Measurements from ENCODE around the gene FRAS1.
"Not testable (repeated sequence)": the region's sequence is repeated elsewhere in the genome, so short reads cannot be mapped to it uniquely, and the experiment has no call there.

FRAS1 gene

GRCh38 chr4:78288327-78288726, 231.2 kb downstream of the FRAS1 start:
- no peak for DNase-seq (ENCODE audit: low read depth in 2 of 2)

DNA sequence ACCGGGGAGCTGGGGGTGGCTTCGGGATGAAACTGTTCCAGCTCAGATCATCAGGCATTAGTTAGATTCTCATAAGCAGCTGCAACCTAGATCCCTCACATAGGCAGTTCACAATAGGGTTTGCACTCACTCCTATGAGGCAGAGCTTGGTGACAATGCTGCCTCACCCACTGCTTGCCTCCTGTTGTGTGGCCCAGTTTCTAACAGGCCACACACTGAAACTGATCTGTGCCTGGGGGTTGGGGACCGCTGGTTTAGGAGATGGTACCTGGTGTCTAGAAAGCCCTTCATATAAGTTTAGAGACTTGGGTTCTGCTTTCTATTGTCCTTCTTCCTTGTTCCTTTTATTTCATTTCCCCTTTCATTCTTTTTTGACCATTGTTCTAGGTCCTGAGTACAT, 234.2 kb downstream of the FRAS1 start:
- no peak for DNase-seq (ENCODE audit: low read depth in 2 of 2)

DNA sequence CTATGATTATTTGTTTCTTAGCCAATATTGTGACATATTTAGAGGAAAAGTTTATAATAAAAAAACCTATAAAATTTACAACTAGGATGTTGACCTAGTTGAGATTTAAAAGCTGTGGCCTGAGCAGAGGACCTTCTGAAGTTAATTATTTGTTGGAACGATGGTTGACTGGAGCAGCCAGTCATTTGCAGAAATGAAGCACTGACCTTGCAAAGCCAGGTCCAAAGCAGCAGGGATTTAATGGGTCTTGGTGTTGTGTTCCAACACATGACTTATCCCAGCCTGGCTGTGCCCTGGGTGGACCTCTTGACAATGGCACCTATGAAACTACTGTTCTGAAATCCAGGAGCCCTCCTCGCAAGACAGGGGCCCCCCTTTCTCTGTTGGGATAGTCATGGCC, 235.2 kb downstream of the FRAS1 start:
- no peak for DNase-seq (ENCODE audit: low read depth in 2 of 2)

DNA sequence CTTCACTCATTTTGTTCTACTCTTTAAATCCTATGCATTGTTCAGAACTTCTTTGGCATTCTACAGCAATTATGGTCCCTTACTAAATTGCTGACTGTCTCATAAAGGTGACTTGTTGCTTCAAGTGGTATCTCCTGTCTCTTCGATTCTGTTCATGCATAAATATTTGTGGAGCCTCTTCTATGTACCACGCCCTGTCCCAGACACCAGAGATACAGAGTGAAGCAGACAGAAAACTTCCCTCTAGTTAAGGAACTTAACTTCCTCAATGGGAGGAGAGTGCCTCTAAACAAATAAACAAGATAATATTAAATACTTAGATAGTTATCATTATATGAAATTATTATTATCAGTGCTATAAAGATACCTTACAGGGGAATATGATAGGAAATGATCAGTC, 235.7 kb downstream of the FRAS1 start:
- no peak for DNase-seq (ENCODE audit: low read depth in 2 of 2)

- DNase-seq (ENCODE audit: low read depth in 2 of 2): no peak
Observed at GRCh38 chr4:78293348-78293747, 236.2 kb downstream of the FRAS1 start.

DNA sequence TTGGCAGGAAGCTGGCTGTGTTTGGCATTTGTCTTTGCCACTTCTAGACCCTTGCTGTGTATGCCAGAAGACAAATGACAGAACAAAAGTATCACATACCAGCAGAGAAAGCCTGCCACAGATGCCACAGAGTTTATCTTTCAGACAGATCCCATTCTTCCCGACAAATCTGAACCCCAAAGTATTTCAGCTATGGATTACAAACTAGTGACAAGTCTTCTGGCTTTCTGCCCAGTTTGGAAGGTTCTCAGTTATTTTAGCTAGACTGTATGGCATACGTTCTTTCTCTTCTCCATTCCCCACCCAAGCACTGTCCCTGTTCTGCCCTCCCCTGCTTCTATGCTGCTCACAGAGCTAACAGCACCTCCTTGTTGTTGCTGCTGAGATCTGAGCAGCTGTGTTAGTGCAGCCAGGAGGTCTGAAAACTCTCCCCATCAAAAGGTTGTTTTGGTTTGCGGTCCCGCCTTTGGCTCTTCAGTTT, 236.7 kb downstream of the FRAS1 start:
- no peak for DNase-seq (ENCODE audit: low read depth in 2 of 2)

DNA sequence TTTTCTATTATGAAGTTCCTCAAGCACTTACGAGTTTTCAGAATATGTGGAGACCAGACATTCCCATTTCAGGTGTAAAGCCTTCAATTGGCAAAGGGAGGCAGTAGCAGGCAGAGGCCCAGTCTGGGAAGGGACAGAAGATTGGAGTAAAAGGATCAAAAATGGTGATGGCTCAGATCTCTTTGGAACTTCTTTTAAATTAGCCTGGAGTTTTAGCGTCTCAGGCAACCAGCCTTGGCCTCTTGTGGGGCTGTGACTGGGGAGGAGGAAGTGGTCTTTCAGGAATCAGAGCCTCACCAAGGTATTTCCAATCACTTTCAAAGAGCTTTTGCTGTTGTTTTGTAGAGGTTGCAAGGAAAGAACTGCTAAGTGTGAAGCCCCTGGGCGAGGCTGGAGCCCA, 239.1 kb downstream of the FRAS1 start:
- no peak for DNase-seq (ENCODE audit: low read depth in 2 of 2)

DNA sequence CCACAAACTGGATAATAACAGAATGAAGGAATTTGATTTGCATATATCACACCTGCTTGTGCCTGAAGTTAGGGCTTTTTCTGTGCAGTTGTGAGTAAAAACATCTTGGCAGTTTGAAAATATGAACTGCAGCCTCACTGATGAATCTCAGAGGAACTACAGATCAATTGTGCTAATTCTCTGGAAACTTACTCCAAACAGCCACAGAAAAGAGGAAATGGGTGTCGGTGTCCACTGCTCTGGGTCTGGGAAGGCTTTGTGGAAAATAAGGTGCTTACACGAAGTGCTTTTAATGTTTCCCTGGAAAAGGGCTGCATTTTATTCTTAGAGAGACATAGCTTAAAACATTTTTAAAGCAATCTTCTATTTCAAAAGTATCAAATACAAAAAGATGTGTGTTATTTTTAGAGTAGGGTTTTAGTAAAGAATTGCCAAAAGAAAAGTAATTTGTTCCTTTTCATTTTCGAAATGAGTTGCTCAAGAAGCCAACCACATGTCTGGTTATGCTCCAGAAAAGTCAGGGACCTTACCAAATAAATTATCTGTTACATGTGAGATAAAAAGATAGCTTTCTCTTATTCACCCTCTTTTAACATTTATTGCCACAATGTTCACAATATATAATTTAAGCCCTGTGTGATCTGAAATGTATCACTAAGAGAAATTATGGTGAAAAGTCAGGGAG, 240.1 kb downstream of the FRAS1 start:
- no peak for DNase-seq (ENCODE audit: low read depth in 2 of 2)

DNA sequence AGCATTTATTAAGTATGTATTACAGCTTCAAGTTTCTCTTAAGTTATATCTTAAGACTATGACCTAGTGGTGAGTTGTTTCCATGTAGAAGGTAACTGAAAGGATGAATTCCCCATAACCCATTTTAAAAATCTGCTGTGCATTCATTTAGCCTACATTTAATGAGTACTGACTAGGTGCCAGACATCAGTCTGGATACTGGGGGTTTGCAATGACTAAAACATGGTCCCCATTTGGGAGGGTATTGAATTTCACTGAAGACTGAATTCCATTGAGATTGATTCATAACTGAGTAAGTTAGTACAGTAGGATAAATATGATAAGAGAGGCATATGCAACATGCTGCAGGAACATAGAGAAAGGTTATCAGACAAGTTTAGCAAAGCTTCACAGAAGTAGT, 241.5 kb downstream of the FRAS1 start:
- no peak for DNase-seq (ENCODE audit: low read depth in 2 of 2)

GRCh38 chr4:78299565-78299972, 242.4 kb downstream of the FRAS1 start:
- DNase-seq (ENCODE audit: low read depth in 2 of 2): no peak

- DNase-seq (ENCODE audit: low read depth in 2 of 2): not testable (repeated sequence)
Observed at GRCh38 chr4:78307263-78307662, 250.1 kb downstream of the FRAS1 start.

DNA sequence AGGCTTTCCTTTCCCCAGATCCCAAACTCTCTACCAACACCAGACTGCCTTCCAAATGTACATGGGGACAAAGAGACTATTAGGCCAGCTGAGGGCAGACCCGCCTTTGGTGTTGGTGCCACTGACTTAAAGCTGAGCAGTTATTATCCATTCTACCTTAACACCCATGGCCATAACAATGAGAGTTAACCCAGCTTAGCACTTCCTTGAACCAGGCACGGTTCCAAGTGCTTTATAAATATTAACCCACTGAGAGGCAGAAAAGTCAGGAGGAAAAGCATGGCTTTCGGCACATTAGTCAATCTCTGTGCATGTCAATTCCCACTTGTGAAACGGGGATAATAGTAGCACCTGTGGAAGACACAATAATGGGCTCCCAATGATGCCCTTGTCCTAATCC, 251.4 kb downstream of the FRAS1 start:
- DNase-seq (ENCODE audit: low read depth in 2 of 2): no peak

- no peak for DNase-seq (ENCODE audit: low read depth in 2 of 2)
Observed at GRCh38 chr4:78309352-78309751, 252.2 kb downstream of the FRAS1 start.

DNA sequence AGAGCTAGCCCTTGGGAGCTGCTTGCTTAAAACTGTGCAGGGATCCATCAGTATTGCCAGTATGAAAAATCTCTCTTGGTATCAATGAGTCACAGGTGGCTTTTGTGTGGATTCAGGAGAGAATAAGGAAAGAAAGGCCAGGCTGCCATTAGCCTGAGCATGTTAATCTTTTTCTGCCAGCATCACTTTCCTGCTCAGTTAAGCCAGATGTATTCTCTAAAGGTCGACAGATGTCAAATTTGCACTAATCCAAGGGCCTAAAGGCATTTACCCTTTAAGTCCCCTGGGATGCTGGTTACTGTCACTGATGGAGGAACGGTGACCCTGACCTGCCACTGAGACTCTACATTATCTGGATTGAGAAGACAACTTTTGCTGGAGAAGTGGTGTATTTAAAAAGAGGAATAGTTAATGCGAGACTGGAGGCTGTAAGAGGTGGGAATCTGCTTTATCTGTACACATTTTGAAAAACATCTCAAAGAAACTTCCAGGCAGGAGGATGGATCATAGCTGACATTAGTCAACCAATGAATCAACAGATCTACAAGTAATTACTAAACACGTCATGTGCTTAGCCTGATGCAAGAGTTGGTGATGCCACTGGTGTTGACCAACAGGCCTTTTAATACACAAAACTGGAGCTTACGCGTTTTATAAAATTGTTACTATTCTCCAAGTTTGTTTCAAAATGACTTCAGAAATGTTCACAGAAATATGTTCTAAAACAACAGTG, 253.1 kb downstream of the FRAS1 start:
- no peak for DNase-seq (ENCODE audit: low read depth in 2 of 2)

DNA sequence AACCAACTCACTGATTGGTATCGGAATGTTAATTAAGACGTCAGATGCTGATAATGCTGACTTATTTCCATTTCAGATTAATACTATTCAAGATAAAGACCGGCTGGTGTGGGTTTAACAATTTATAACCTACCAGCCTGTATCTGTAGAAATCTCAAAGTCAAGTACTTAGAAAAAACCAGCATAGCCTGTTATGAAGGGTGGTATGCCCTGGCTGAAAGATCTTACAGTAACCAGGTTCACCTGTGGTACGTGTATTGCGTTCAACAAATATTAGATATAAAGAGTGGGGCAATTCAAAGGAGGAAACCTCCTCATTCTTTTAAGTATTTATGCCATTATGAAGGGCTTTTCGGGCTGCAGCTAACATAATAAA, 253.6 kb downstream of the FRAS1 start:
- no peak for DNase-seq (ENCODE audit: low read depth in 2 of 2)

DNA sequence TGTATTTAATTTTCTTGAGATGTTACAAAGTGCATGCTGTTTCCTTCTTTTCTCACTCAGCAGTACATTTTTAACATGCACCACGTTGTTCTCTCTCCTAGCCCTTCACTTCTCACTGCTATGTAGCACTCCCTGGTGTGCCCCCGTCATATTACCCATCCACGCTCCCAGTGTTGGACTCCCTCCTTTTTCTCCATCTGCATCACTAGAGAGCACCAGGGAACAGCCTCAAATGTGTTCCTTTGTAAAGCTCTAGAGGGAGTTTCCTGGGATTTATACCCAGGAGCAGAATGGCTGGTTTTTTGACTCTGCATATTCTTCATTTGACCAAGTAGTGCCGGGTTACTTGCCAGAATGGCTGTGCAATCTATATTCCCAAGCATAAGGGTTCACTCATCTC, 254.2 kb downstream of the FRAS1 start:
- DNase-seq (ENCODE audit: low read depth in 2 of 2): no peak

GRCh38 chr4:78312989-78313753, 256.0 kb downstream of the FRAS1 start:
- DNase-seq (ENCODE audit: low read depth in 2 of 2): no peak

- no peak for DNase-seq (ENCODE audit: low read depth in 2 of 2)
Observed at GRCh38 chr4:78313754-78314120, 256.6 kb downstream of the FRAS1 start.

GRCh38 chr4:78318126-78318525, 261.0 kb downstream of the FRAS1 start:
- no peak for DNase-seq (ENCODE audit: low read depth in 2 of 2)

DNA sequence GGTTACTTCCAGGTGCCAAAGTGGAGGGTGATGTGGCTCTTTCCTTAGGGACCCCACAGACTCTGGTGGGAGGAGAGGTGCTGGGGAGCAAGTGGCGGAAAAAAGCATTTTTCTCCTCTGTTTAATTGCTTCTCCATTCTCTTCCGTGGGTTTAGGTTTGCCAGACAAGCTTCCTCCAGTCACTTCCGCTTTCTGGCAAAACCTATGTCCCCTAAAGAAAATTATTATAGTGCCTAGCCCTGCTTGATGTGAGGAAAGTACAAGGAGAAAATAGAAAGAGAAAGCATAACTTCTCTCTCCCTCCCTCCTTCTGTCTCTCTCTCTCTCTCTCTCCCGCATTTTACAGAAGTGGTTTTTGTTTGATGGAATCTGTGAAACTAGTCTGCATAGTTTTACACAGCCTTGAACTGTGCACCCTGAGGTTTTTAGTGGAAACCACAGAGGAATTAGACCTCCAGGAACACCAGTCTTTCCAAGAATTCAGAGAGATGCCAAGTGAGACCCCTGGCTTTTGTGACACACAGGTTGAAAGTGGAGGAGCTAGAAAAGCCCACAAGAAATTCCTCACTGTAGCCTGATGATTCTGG, 263.3 kb downstream of the FRAS1 start:
- no peak for DNase-seq (ENCODE audit: low read depth in 2 of 2)

GRCh38 chr4:78322032-78322431, 264.9 kb downstream of the FRAS1 start:
- DNase-seq (ENCODE audit: low read depth in 2 of 2): no peak

GRCh38 chr4:78323439-78323838, 266.3 kb downstream of the FRAS1 start:
- DNase-seq (ENCODE audit: low read depth in 2 of 2): no peak

Data from stimulated activated CD4-positive, alpha-beta T cell treated with anti-CD3 and anti-CD28 coated beads, Interleukin-15, amount 100 ng/mL, for 48 hours (primary cell).